GM18526 (cell line): ENCODE measurements around the gene KLK1.
A peak's percentile ranks its signal among the peaks of the same experiment; 100 is the strongest.

ENCODE experiments used
- POLR2A ChIP-seq: IDR thresholded peaks from 3 replicates; pipeline ENCODE4 v1.6.1; 2011; ENCODE audit not compliant: insufficient read length; ENCODE audit errors: extremely low read depth

The KLK1 gene

GRCh38 chr19:50827476-50827875, 3.9 kb upstream of the KLK1 start:
- TF ChIP-seq POLR2A, result no peak

GRCh38 chr19:50826492-50827240, 3.1 kb upstream of the KLK1 start:
- TF ChIP-seq POLR2A, result no peak

GRCh38 chr19:50822661-50823208, 852 bp downstream of the KLK1 start:
- TF ChIP-seq POLR2A, result no peak

- no peak for TF ChIP-seq POLR2A
These were observed 2.0 kb downstream of the KLK1 start for GRCh38 chr19:50821622-50822021.

GRCh38 chr19:50821248-50821612, 2.4 kb downstream of the KLK1 start:
- no peak for TF ChIP-seq POLR2A

- peak; percentile 30 for TF ChIP-seq POLR2A
These were observed 2.9 kb downstream of the KLK1 start for GRCh38 chr19:50820549-50821247.

- TF ChIP-seq POLR2A, result no peak
These were observed 3.5 kb downstream of the KLK1 start for GRCh38 chr19:50820086-50820485.

GRCh38 chr19:50819636-50820035, 4.0 kb downstream of the KLK1 start:
- TF ChIP-seq POLR2A, result no peak

- TF ChIP-seq POLR2A, result no peak
These were observed 4.6 kb downstream of the KLK1 start for GRCh38 chr19:50818859-50819472.

- TF ChIP-seq POLR2A, result peak; percentile 56
These were observed 5.4 kb downstream of the KLK1 start for GRCh38 chr19:50817941-50818858.

- no peak for TF ChIP-seq POLR2A
These were observed 8.1 kb downstream of the KLK1 start for GRCh38 chr19:50815439-50815838.

- no peak for TF ChIP-seq POLR2A
These were observed 8.7 kb downstream of the KLK1 start for GRCh38 chr19:50814883-50815282.

GRCh38 chr19:50812474-50812873, 11.1 kb downstream of the KLK1 start:
- no peak for TF ChIP-seq POLR2A

GRCh38 chr19:50808856-50809255, 14.7 kb downstream of the KLK1 start:
- no peak for TF ChIP-seq POLR2A
